Measurements from ENCODE around the gene SERTAD3. TPM values are rescaled to one million over a fixed set of nuclear protein-coding genes. Genes with fewer than 3 reads are reported as not detected.

SERTAD3 gene
- total RNA-seq, 4 donors from 2014 or later = 15.6 to 23.4 (median 19.9) TPM

GRCh38 chr19:40424637-40425449, 19.3 kb downstream of the SERTAD3 start:
- peaks cover 0 to 13% (median 7%) of the 10 kb centered on the region in 3 donors for H3K36me3 ChIP-seq
- no peak for DNase-seq (ENCODE audit: low spot score in 2 of 2)
- H3K9me3 ChIP-seq = no peaks in the 10 kb centered on the region
- H3K27me3 ChIP-seq = no peaks in the 10 kb centered on the region
- H3K4me3 ChIP-seq = peak overlapping the region; percentile 83 to 96 (median 94)
- no peak for TF ChIP-seq POLR2A (IDR thresholded peaks at IDR 0.05)
- no peak for TF ChIP-seq EP300 (IDR thresholded peaks at IDR 0.05)
- TF ChIP-seq CTCF (IDR thresholded peaks at IDR 0.05) = no peak
- 1% methylated on average over 16 to 20 of the region's 28 CpGs for WGBS, 2 donors
- peaks cover 0 to 49% (median 33%) of the 10 kb centered on the region in 4 donors for H3K4me1 ChIP-seq
- H3K27ac ChIP-seq = peak overlapping the region; percentile 95 to 100 (median 99)

DNA sequence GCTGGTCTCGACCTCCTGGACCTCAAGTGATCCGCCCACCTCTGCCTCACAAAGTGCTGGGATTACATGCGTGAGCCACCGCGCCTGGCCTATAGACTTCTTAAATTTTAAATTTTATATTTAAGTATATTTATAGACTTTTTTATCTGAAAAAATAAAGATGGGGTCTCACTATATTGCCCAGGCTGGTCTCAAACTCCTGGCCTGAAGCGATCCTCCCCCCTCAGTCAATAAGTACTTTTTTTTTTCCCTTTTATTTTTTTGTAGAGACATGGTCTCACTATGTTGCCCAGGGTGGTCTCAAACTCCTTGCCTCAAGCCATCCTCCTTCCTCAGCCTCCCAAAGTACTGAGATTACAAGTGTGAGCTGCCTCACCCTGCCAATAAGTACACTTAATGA, 20.2 kb downstream of the SERTAD3 start:
- WGBS, 2 donors = 84 to 86% methylated on average over 6 of the region's 6 CpGs
- Histone ChIP-seq H3K9me3 (no peaks in the 10 kb centered on the region), H3K4me1 (peaks cover 0 to 49% (median 33%) of the 10 kb centered on the region in 4 donors), H3K27ac (peak overlapping the region; percentile 95 to 100 (median 99)), H3K27me3 (no peaks in the 10 kb centered on the region), H3K4me3 (peak overlapping the region in 2 of 4 donors; percentile 83 to 96), H3K36me3 (peaks cover 0 to 13% (median 7%) of the 10 kb centered on the region in 3 donors)
- no peak for DNase-seq (ENCODE audit: low spot score in 2 of 2)
- TF ChIP-seq CTCF (IDR thresholded peaks at IDR 0.05) (no peak), POLR2A (IDR thresholded peaks at IDR 0.05) (no peak), EP300 (IDR thresholded peaks at IDR 0.05) (no peak)

- Histone ChIP-seq H3K27ac (peak overlapping the region; percentile 95 to 100 (median 98)), H3K9me3 (no peaks in the 10 kb centered on the region), H3K36me3 (peaks cover 0 to 13% (median 7%) of the 10 kb centered on the region in 3 donors), H3K27me3 (no peaks in the 10 kb centered on the region), H3K4me3 (peak overlapping the region in 1 of 4 donors; percentile 96), H3K4me1 (peaks cover 0 to 51% (median 33%) of the 10 kb centered on the region in 4 donors)
- WGBS, 2 donors = 77 to 86% methylated on average over 25 of the region's 31 CpGs
- TF ChIP-seq POLR2A (IDR thresholded peaks at IDR 0.05) = no peak
- DNase-seq (ENCODE audit: low spot score in 2 of 2) = no peak
Measured at GRCh38 chr19:40422748-40423566, 21.2 kb downstream of the SERTAD3 start.

GRCh38 chr19:40421993-40422747, 22.0 kb downstream of the SERTAD3 start:
- DNase-seq (ENCODE audit: low spot score in 2 of 2) = no peak
- no peak for TF ChIP-seq CTCF (IDR thresholded peaks at IDR 0.05)
- TF ChIP-seq POLR2A (IDR thresholded peaks at IDR 0.05) = no peak
- peak in 1 of 2 donors; percentile 9 for TF ChIP-seq EP300 (IDR thresholded peaks at IDR 0.05)
- Histone ChIP-seq H3K27ac (peak overlapping the region; percentile 95 to 100 (median 98)), H3K9me3 (no peaks in the 10 kb centered on the region), H3K4me3 (peak overlapping the region; percentile 35 to 81 (median 69)), H3K27me3 (no peaks in the 10 kb centered on the region), H3K4me1 (peaks cover 0 to 59% (median 33%) of the 10 kb centered on the region in 4 donors), H3K36me3 (peaks cover 0 to 13% (median 7%) of the 10 kb centered on the region in 3 donors)
- WGBS, 2 donors = 62 to 73% methylated on average over 16 of the region's 16 CpGs
